HG02943 (cell line): ENCODE data around the gene LILRB1.
A peak's percentile ranks its signal among the peaks of the same experiment; 100 is the strongest.
"Not testable (repeated sequence)": the region's sequence is repeated elsewhere in the genome, so short reads cannot be mapped to it uniquely, and the experiment has no call there.

Experiments used
- ATAC-seq: cut with Tn5 transposase; IDR thresholded peaks from one replicate; pipeline ENCODE4 v1.9.1; 2021; ENCODE audit warnings: mild to moderate bottlenecking, low read depth, moderate library complexity; ENCODE audit not compliant: unreplicated experiment

Gene LILRB1

GRCh38 chr19:54630262-54630661 is at the start of gene LILRB1:
TSS of gene LILRB1 (plus strand) at chr19:54630484. CDS start at chr19:54631074, 590 bp downstream.
- not testable (repeated sequence) for ATAC-seq

GRCh38 chr19:54586397-54586796 is 43.9 kb upstream of the LILRB1 start:
- ATAC-seq = no peak

DNA sequence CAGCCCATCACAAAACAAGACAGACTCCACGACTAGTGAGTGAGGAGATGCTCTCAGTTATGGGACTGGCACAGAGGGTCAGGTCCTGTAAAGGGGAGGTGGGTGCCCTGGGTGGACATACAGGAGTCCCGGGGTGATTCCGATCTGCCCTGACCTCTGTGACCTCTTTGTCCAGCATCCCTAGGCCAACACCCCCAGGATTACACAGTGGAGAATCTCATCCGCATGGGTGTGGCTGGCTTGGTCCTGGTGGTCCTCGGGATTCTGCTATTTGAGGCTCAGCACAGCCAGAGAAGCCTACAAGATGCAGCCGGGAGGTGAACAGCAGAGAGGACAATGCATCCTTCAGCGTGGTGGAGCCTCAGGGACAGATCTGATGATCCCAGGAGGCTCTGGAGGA is 43.3 kb upstream of the LILRB1 start:
- no peak for ATAC-seq

- not testable (repeated sequence) for ATAC-seq
Measured at GRCh38 chr19:54593445-54593844, 36.8 kb upstream of the LILRB1 start, which contains the start of gene LILRA1. TSS of gene LILRA1 (plus strand) at chr19:54593632. CDS start at chr19:54594245, 613 bp downstream.

- ATAC-seq = not testable (repeated sequence)
Measured at GRCh38 chr19:54593931-54594626, 36.2 kb upstream of the LILRB1 start.

GRCh38 chr19:54594737-54595136 is 35.5 kb upstream of the LILRB1 start:
- no peak for ATAC-seq

GRCh38 chr19:54595680-54596436 is 34.4 kb upstream of the LILRB1 start:
- ATAC-seq = not testable (repeated sequence)

DNA sequence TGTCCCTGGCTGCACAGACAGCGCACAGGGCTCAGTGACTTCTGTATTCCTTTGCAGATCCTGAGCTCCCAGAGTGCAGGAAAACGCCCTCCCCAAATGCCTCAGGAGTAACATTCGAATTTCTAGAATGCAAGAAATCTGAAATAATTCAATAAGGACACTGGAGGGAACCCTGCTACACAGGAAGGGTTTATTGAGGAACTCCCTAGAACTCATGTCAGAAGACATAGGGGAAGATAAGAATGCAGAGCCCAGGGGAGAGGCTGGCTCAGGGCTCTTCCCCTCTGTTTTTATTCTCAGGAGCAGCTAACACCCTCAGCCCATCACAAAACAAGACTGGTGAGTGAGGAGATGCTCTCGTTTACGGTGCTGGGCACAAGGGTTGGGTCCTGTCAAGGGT is 30.1 kb upstream of the LILRB1 start:
- ATAC-seq = no peak

DNA sequence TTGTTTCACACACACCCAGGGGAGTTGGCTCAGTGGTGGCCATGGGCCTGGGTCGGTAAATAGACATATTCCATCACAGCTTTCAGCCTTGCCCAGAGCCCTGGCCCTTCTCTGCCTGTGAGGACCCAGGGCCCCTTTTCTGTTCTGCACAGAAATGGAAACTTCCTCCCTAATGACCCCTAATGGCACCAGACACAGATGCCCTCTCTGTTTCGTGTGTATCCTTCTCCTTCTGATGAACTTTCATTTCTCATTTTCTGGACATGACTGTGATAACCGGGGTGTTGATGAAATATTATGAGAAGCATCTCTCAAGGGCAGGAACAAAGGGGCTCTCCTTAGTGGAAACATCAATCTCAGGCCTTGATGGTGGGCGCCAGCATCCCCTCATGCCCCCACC is 24.1 kb upstream of the LILRB1 start:
- no peak for ATAC-seq

GRCh38 chr19:54606891-54607784 is 23.1 kb upstream of the LILRB1 start:
- no peak for ATAC-seq

GRCh38 chr19:54607785-54608150 is 22.5 kb upstream of the LILRB1 start:
- ATAC-seq = no peak

- ATAC-seq = no peak
Measured at GRCh38 chr19:54608205-54608604, 22.1 kb upstream of the LILRB1 start.

GRCh38 chr19:54608792-54609191 is 21.5 kb upstream of the LILRB1 start:
- no peak for ATAC-seq

DNA sequence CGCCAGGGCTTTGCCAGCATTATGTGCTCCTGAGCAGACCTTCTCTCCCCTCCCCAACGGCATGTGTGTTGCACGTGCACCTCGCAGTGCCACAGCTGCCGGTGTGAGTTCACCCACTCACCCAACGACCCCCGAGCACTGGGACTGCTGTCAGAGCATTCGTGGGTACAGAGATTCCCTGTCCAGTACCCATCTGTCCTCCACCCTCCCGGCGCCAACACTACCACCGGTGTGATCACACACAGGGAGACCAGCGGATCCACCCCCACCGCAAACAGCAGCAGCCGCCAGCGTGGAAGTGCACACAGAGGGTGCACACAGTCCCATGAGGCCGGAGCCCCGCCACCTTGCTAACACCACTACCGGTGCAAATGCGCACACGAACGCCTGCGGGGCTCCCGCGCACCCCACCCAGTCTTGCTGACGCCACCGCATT is 20.9 kb upstream of the LILRB1 start:
- no peak for ATAC-seq

DNA sequence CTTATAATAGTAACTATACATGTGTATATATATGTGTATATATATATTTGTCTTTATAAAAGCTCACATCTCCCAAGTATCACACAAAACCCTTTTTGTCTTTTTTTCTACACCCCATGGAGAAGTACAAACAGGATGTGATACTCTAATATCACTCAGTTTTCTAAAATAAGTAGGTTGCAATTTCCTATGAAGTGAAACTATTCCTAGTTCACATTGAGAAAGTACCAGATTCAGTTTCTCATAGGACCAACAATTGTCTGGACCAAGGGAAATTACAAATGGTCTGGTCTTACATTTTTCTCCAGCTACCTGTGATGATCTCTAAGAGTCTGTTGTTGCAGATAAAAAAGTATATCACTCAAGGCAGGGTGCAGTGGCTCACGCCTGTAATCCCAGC is 17.9 kb upstream of the LILRB1 start:
- no peak for ATAC-seq

DNA sequence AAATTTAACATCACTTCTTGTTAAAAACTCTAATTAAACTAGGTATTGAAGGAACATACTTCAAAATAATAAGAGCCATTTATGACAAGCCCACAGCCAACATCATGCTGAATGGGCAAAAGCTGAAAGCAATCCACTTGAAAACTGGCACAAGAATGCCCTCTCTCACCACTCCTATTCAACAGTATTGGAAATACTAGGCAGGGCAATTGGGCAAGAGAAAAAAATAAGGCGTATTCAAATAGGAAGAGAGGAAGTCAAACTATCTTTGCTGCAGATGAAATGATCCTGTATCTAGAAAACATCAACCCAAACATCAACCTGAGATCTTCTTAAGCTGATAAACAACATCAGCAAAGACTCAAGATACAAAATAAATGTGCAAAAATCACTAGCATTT is 15.6 kb upstream of the LILRB1 start:
- ATAC-seq = no peak

DNA sequence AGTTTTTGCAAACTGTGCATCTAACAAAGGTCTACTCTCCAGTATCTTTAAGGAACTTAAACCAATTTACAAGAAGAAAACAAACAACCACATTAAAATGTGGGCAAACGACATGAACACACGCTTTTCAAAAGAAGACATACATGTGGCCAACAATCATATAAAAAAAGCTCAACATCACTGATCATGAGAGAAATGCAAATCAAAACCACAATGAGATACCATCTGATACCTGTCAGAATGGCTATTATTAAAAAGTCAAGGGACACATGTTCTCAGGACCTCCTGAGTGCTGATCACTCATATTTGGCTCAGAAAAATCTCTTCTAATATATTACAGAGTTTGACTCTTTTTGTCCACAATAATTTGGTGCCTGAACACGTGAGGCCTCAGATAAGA is 14.2 kb upstream of the LILRB1 start:
- ATAC-seq = peak; percentile 34

DNA sequence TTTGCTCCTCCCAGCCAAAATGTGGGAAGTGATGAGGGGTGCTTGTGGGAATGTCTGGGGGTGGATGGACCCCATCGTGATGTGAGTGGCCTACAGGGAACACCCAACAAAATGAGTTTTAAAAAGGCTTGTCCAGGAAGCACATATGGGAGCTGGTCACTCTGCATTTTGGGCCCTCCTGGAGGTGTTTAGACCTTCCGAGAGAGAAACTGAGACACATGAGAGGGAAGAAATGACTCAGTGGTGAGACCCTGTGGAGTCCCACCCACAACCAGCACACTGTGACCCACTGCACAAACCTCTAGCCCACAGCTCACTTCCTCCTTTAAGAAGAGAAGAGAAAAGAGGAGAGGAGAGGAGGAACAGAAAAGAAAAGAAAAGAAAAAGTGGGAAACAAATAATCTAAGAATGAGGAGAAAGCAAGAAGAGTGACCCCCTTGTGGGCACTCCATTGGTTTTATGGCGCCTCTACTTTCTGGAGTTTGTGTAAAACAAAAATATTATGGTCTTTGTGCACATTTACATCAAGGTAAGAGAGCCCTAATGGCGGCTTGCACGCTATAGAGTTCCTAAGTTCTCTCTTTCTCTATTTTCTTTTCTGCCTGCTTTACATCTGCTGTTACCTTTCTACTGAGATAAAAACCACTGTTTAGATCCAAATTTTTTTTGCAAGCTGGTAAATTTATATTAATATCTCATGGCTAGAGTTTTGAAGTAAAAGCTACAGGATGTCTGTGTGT is 13.3 kb upstream of the LILRB1 start:
- ATAC-seq = peak; percentile 81

- ATAC-seq = no peak
Measured at GRCh38 chr19:54620464-54620863, 9.8 kb upstream of the LILRB1 start.

- no peak for ATAC-seq
Measured at GRCh38 chr19:54622431-54622830, 7.9 kb upstream of the LILRB1 start.
